Coronary artery (tissue), 2 donors: ENCODE data around the gene ABCC4.

Source experiments
- DNase-seq: peaks from one replicate; pipeline ENCODE4 v3.0.0-alpha.2; 2017; ENCODE audit warnings: low spot score
- H3K27ac ChIP-seq, 2 donors: fragments of 200-600 bp; sonication (generic); one replicate each; pipeline ENCODE4 v1.5.1; 2016 to 2019
- H3K4me3 ChIP-seq: fragments of 200-600 bp; sonication (generic); 2 replicates; pipeline ENCODE4 v1.5.1; 2016; ENCODE audit warnings: mild to moderate bottlenecking, moderate library complexity
- TF ChIP-seq, protein P1 (sequence below): fragments of 200-600 bp; sonication (generic); IDR thresholded peaks from one replicate; pipeline ENCODE4 v1.5.1; 2019; ENCODE audit warnings: antibody characterized with exemption

Gene ABCC4

DNA sequence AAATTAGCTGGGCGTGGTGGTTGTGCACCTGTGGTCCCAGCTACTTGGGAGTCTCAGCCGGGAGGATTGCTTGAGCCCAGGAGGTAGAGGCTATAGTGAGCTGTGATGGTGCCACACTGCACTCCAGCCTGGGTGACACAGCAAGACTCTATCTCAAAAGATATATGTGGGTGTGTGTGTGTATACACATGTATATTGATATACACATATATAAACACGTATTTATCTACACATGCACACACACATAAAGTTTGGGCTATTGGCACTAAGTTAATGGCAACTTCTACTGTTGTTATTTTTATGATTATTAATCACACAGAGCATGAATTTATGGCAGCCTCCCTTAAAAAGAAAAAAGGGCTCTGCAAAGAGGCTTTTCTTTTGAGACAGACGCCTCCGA, 27.1 kb upstream of the ABCC4 start:
- Histone ChIP-seq H3K27ac (no peak overlapping the region), H3K4me3 (no peak overlapping the region)
- DNase-seq = no peak
- TF ChIP-seq, protein P1, sequence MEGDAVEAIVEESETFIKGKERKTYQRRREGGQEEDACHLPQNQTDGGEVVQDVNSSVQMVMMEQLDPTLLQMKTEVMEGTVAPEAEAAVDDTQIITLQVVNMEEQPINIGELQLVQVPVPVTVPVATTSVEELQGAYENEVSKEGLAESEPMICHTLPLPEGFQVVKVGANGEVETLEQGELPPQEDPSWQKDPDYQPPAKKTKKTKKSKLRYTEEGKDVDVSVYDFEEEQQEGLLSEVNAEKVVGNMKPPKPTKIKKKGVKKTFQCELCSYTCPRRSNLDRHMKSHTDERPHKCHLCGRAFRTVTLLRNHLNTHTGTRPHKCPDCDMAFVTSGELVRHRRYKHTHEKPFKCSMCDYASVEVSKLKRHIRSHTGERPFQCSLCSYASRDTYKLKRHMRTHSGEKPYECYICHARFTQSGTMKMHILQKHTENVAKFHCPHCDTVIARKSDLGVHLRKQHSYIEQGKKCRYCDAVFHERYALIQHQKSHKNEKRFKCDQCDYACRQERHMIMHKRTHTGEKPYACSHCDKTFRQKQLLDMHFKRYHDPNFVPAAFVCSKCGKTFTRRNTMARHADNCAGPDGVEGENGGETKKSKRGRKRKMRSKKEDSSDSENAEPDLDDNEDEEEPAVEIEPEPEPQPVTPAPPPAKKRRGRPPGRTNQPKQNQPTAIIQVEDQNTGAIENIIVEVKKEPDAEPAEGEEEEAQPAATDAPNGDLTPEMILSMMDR = no peak

DNA sequence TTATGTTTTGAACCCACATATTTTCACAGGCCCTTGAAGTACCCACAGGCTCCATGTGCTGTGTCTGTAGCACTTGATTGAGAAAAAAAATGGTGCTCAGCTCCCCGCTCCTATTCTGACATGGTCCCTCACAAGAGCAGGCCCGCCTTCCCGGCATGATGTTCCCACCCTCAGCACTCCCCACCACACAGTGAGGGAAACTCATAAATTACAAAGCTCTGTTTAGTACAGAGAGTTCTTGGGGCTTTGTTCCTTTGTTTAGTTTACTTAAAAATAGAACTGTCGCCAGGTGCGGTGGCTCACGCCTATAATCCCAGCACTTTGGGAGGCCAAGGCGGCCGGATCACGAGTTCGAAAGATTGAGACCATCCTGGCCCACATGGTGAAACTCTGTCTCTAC, 25.9 kb upstream of the ABCC4 start:
- DNase-seq = no peak
- TF ChIP-seq, protein P1 = no peak
- H3K27ac ChIP-seq = no peak overlapping the region
- H3K4me3 ChIP-seq = no peak overlapping the region

DNA sequence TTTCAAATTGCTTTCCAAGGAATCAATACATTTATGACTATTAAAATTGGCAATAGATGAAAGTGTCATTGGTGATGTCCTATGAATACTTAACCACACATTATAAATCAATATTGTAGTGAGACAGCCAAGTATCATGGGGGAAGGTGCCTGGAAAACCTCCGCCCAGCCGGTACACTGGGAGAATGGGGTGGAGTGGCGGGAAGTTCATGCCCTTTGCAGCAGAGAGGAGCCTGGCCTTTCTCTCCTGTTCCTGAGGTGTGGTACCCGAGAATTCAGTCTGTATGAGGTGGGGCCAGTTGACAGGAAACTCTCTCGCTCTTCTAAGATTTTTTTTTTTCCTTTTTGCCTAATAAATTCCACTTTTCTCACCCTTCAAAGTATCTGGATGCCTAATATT, 25.4 kb upstream of the ABCC4 start:
- no peak overlapping the region for H3K27ac ChIP-seq
- TF ChIP-seq, protein P1 = no peak
- no peak for DNase-seq
- H3K4me3 ChIP-seq = no peak overlapping the region

DNA sequence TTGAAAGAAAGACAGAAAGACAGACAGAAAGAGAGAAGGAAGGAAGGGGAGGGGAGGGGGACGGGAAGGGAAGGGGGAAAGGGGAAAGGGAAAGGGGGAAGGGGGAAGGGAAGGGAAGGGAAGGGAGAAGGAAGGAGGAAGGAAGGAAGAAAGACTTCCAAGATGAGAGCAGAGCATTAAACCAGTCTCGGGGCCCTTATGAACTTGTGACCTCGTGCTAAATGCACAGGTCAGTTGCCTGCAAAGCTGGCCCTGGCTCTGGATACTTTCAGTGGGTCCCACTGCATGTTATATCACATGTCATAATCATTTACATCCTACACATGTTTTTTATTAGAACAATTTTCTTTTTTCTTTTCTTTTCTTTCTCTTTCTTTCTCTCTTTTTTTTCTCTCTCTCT, 24.2 kb upstream of the ABCC4 start:
- H3K4me3 ChIP-seq = no peak overlapping the region
- TF ChIP-seq, protein P1 = no peak
- H3K27ac ChIP-seq = no peak overlapping the region
- no peak for DNase-seq

DNA sequence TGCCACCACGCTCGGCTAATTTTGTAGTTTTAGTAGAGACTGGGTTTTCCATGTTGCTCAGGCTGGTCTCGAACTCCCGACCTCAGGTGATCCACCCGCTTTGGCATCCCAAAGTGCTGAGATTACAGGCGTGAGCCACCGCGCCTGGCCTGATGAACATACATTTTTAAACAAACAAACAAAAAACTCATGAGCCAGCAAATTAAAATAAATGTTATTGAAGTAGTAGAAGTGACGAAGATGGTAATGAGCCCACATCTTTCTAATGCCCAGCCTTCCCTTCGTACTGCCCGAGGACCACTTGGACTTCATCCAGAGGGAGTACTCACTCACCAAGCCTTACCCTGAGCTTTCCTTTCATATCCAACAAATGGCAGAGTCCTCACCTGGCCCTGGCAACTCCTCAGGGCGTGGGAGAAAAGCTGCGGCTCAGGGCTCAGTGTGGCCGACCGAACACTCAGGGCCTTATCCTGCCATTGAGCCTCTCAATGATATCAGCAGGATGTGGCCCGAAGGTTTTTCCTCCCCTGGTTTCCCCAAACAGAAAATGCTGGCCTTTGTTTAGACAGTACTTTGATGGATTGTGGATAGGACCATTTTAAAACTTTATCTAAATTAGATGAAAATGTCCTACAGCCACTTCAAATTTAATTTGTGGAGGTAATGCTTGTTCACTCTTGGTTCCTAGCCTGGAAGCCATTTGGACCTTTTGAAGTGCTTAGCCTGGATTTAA, 22.8 kb upstream of the ABCC4 start:
- no peak for DNase-seq
- TF ChIP-seq, protein P1 = no peak
- Histone ChIP-seq H3K27ac (no peak overlapping the region), H3K4me3 (no peak overlapping the region)

DNA sequence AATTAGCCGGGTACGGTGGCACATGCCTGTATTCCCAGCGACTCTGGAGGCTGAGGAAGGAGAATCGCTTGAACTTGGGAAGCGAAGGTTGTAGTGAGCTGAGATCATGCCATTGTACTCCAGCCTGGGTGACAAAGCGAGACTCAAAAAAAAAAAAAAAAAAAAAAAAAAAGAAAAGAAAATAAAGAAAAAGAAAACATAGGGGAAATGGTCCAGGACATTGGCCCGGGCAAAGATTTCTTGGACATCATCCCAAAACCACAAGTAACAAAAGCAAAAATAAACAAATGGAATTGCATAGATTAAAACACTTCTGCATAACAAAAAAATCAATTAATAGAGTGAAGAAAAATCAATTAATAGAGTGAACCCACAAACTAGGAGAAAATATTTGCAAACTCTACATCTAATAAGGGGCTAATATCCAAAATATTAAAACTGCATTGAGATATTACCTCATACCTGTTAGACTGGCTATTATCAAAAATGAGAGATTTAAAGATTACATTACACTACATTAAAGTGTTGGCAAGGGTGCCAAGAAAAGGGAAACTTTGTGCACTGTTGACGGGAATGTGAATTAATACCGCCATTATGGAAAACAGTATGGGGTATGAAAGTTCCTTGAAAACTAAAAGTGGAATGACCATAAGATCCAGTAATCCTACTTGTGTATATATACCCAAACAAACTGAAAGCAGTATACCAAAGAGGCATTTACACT, 18.5 kb upstream of the ABCC4 start:
- no peak overlapping the region for H3K4me3 ChIP-seq
- no peak for DNase-seq
- TF ChIP-seq, protein P1 = no peak
- no peak overlapping the region for H3K27ac ChIP-seq
